Right cardiac atrium (tissue), 5 donors: ENCODE data around the gene SLC33A1. TPM values are rescaled to one million over a fixed set of nuclear protein-coding genes. Genes with fewer than 3 reads are reported as not detected.
"Not testable (repeated sequence)": the region's sequence is repeated elsewhere in the genome, so short reads cannot be mapped to it uniquely, and the experiment has no call there.

ENCODE experiments used
- ATAC-seq, 2 donors: fragments of 200-7000 bp; cut with Tn5 transposase; one replicate each; pipeline versions ENCODE4 v1.8.0 to v1.9.1; 2020; ENCODE audit warnings: moderate library complexity in 2 of 2, mild to moderate bottlenecking in 1 of 2
- DNase-seq, 3 donors: peaks; one replicate each; pipeline ENCODE4 v3.0.0-alpha.2; 2020
- H3K27ac ChIP-seq: one replicate; pipeline ENCODE4 v1.5.1; 2013; ENCODE audit warnings: mild to moderate bottlenecking, low read length, control low read depth, moderate library complexity
- H3K27me3 ChIP-seq: one replicate; pipeline ENCODE4 v1.6.1; 2013; ENCODE audit not compliant: control insufficient read depth, insufficient read depth
- H3K4me1 ChIP-seq: one replicate; pipeline ENCODE4 v1.6.1; 2013; ENCODE audit warnings: low read length; ENCODE audit not compliant: control insufficient read depth, insufficient read depth
- H3K4me3 ChIP-seq: one replicate; pipeline ENCODE4 v1.5.1; 2013; ENCODE audit warnings: low read length, control low read depth
- H3K9me3 ChIP-seq: one replicate; pipeline ENCODE4 v1.6.1; 2013; ENCODE audit warnings: low read length; ENCODE audit not compliant: control insufficient read depth
- WGBS: extraction: QIAGEN DNeasy Blood & Tissue Kit; methylation state at CpG from one replicate; pipeline ENCODE4 v1.1.7; 2013; 5-methylcytosine and 5-hydroxymethylcytosine counted together
- intact Hi-C, 4 donors: fragments of 100-400 bp; cut with DNase I; formaldehyde crosslinking; loops; one replicate each; pipeline versions ENCODE4 v1.11.0 to v1.14.0; 2022 to 2023
- polyA plus RNA-seq: library from polyadenylated mRNA; stranded (reverse); fragments of 200-250 nt; gene quantifications from one replicate; pipeline ENCODE4 v1.2.3, GENCODE V29; 2013
- total RNA-seq, 4 donors: library from RNA; stranded (reverse); fragmentation: NEBNext Ultra II Directional; extraction: Animal tissue kit (Norgen Biotek cat#: 25700); gene quantifications; one replicate each; pipeline ENCODE4 v1.2.1, GENCODE V29; 2021
- donor health status: healthy with polysubstance abuse.
- donor health status: DM: no; HTN: yes; CAD: no.
- donor health status: DM: no; HTN: no; CAD: no.
- donor health status: DM: no; HTN: yes; CAD: no; lungs with severe emphysema.
- donor health status: DM: yes; HTN: yes; CAD: no.

The SLC33A1 gene
- total and polyA plus RNA-seq, 5 donors = 10.0 to 34.0 (median 23.7) TPM

GRCh38 chr3:155876503-155876902 lies 22.3 kb upstream of the SLC33A1 start:
- DNase-seq = no peak
- intact Hi-C loops = loop anchor here in 1 of 4 donors (10.0 kb wide), 1 partner anchor 72 kb away; the partner anchor contains the start of gene C3orf33
- ATAC-seq = no peak
- 77% methylated on average over 2 of the region's 2 CpGs for WGBS
- Histone ChIP-seq H3K27me3 (no peaks in the 10 kb centered on the region), H3K27ac (no peak overlapping the region), H3K9me3 (no peaks in the 10 kb centered on the region), H3K4me3 (no peak overlapping the region), H3K4me1 (no peaks in the 10 kb centered on the region)

GRCh38 chr3:155876037-155876436 lies 21.8 kb upstream of the SLC33A1 start:
- intact Hi-C loops = loop anchor here in 1 of 4 donors (10.0 kb wide), 1 partner anchor 71 kb away; the partner anchor contains the start of gene C3orf33
- DNase-seq = no peak
- Histone ChIP-seq H3K4me3 (no peak overlapping the region), H3K27me3 (no peaks in the 10 kb centered on the region), H3K27ac (no peak overlapping the region), H3K4me1 (no peaks in the 10 kb centered on the region), H3K9me3 (no peaks in the 10 kb centered on the region)
- no peak for ATAC-seq
- 38% methylated on average over 3 of the region's 3 CpGs for WGBS

- WGBS = 80% methylated on average over 8 of the region's 8 CpGs
- DNase-seq (no peak), ATAC-seq (no peak)
- Histone ChIP-seq H3K27me3 (no peaks in the 10 kb centered on the region), H3K9me3 (no peaks in the 10 kb centered on the region), H3K27ac (no peak overlapping the region), H3K4me1 (no peaks in the 10 kb centered on the region), H3K4me3 (no peak overlapping the region)
- intact Hi-C loops = loop anchor here in 1 of 4 donors (10.0 kb wide), 1 partner anchor 68 kb away; the partner anchor contains the start of gene C3orf33
Measured at GRCh38 chr3:155872904-155873646, 18.8 kb upstream of the SLC33A1 start.

GRCh38 chr3:155871746-155872158 lies 17.5 kb upstream of the SLC33A1 start:
- Histone ChIP-seq H3K27ac (peak overlapping the region; percentile 81), H3K4me3 (peak overlapping the region; percentile 58), H3K9me3 (no peaks in the 10 kb centered on the region), H3K27me3 (no peaks in the 10 kb centered on the region), H3K4me1 (no peaks in the 10 kb centered on the region)
- no peak for ATAC-seq
- under 1% methylated on average over 19 of the region's 19 CpGs for WGBS
- no peak for DNase-seq
- intact Hi-C loops = loop anchor here in 1 of 4 donors (10.0 kb wide), 1 partner anchor 67 kb away; the partner anchor contains the start of gene C3orf33

GRCh38 chr3:155870945-155871745 lies 16.9 kb upstream of the SLC33A1 start:
- under 1% methylated on average over 85 of the region's 85 CpGs for WGBS
- Histone ChIP-seq H3K27me3 (no peaks in the 10 kb centered on the region), H3K9me3 (no peaks in the 10 kb centered on the region), H3K27ac (peak overlapping the region; percentile 81), H3K4me1 (no peaks in the 10 kb centered on the region), H3K4me3 (peak overlapping the region; percentile 58)
- DNase-seq (peak; percentile 75 to 87 (median 87)), ATAC-seq (peak; percentile 56 to 66)
- intact Hi-C loops = loop anchor here in 1 of 4 donors (10.0 kb wide), 1 partner anchor 66 kb away; the partner anchor contains the start of gene C3orf33

GRCh38 chr3:155870133-155870944 lies 16.1 kb upstream of the SLC33A1 start, which contains the start of gene GMPS:
Gene GMPS, plus strand, starts transcription at chr3:155870650. Its CDS starts 221 bp downstream, at chr3:155870871.
- H3K27me3 ChIP-seq = no peaks in the 10 kb centered on the region
- H3K9me3 ChIP-seq = no peaks in the 10 kb centered on the region
- H3K4me3 ChIP-seq = peak within 1 kb of the TSS; percentile 76
- intact Hi-C loops = loop anchor here in 1 of 4 donors (10.0 kb wide), 1 partner anchor 66 kb away; the partner anchor contains the start of gene C3orf33
- under 1% methylated on average over 83 of the region's 83 CpGs for WGBS
- DNase-seq (peak; percentile 96 to 99 (median 98)), ATAC-seq (peak; percentile 98 to 99)
- peak within 1 kb of the TSS; percentile 99 for H3K27ac ChIP-seq
- no peaks in the 10 kb centered on the region for H3K4me1 ChIP-seq

- intact Hi-C loops = loop anchor here in 1 of 4 donors (10.0 kb wide), 2 partner anchors 65 to 115 kb away; partner anchors contain the start of gene C3orf33
- Histone ChIP-seq H3K27ac (peak overlapping the region; percentile 99), H3K27me3 (no peaks in the 10 kb centered on the region), H3K4me1 (no peaks in the 10 kb centered on the region), H3K9me3 (no peaks in the 10 kb centered on the region), H3K4me3 (peak overlapping the region; percentile 76)
- no peak for ATAC-seq
- 41% methylated on average over 3 of the region's 3 CpGs for WGBS
- DNase-seq = no peak
Measured at GRCh38 chr3:155869691-155870090, 15.5 kb upstream of the SLC33A1 start.

GRCh38 chr3:155863072-155863784 lies 9.0 kb upstream of the SLC33A1 start:
- DNase-seq = no peak
- no peaks in the 10 kb centered on the region for H3K4me1 ChIP-seq
- no peaks in the 10 kb centered on the region for H3K27me3 ChIP-seq
- H3K4me3 ChIP-seq = no peak overlapping the region
- intact Hi-C loops = loop anchor here in 1 of 4 donors (10.0 kb wide), 1 partner anchor 108 kb away; no protein-coding TSS in a partner anchor
- H3K9me3 ChIP-seq = no peaks in the 10 kb centered on the region
- ATAC-seq = no peak
- WGBS = 84% methylated on average over 12 of the region's 12 CpGs
- H3K27ac ChIP-seq = no peak overlapping the region

- not testable (repeated sequence) for H3K4me1 ChIP-seq, H3K9me3 ChIP-seq, H3K27ac ChIP-seq, ATAC-seq, DNase-seq, H3K4me3 ChIP-seq, H3K27me3 ChIP-seq
- intact Hi-C loops = loop anchor here in 1 of 4 donors (10.0 kb wide), 1 partner anchor 108 kb away; no protein-coding TSS in a partner anchor
- 82% methylated on average over 12 of the region's 12 CpGs for WGBS
Measured at GRCh38 chr3:155862290-155862982, 8.2 kb upstream of the SLC33A1 start.
